NCI-H2227 (cell line): ENCODE data around the gene FKBP8.

Experiments used
- DNase-seq: peaks from one replicate; lab custom pipeline; 2025; ENCODE audit not compliant: unreplicated experiment; lab: John Stamatoyannopoulos, UW

FKBP8 gene

DNA sequence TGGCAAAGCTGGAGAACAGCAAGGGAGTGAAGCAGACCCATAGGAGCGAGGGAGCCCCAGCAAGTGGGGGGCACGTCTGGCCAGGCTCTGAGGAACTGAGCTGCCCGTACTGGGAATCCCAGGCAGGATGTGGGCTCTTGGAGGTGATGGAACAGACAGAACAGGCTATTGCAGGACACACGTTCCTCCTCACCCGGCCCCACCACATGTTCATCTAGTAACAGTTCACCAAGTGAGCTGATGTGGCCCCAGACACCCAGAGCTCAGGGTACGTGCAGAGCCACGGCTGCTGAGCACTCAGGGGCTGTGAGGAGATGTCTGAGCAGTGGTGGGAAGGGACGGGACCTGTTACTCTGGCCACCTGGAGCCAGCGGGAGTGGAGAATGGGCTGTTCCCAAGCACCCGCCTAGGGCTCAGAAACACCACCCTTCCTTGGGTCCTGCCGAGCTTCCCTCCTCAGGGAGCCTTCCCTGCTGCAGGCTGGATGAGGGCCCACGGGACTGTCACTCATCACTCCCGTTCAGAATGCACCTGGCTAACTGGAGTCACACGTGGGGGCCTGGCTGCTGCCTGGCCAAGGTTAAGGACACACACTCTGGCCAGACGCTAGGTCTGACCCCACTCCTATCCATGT lies 39.9 kb downstream of the FKBP8 start:
- no peak for DNase-seq

DNA sequence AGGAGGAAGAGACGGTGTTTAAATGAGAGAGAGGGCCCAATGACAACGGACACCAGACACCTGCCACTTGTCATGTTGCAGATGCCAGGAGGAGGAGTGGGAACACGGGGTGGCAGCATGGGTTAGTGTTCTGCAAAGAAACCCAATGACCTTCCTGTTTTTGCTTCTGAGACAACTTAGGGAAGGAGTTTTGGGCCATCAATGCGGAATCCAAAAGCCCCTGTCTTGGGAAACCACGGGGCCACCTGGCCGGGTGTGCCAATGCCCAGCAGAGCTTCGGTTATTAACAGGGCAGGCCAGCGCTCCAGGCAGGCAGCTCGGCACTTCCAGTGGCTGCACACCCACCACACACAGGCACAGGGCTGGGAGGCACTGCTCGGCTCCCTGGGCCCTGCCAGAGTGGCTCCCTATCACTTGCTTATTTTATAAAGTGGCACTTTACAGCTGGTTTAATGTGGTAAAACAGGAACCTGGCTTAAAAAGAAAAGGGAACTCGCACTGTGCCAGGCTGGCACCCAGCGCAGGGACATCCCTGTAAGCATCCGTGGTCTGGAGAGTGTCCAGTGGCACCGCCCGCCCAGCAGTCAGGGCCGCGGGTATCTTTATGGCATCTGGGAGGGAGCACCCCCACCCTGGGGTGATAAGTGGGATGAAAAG lies 40.6 kb downstream of the FKBP8 start:
- DNase-seq, result no peak

DNA sequence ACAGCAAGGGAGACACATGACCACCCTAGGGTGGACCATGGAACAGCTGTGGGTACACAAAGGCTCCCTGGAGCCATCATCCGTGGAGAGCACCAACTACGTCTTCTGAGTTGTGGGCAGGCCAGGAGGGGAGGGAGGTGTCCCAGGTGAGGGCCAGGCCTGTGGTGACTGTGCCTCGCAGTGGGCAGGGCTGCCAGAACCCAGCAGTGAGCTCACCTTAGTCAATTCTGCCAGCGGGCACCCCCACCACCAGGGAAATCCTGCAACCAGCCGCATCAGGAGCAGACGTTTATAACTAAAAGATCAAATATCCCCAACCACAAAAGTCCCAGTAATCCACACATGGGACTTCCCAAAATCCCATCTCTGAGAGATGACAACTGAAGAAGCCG lies 41.1 kb downstream of the FKBP8 start:
- DNase-seq, result no peak

DNA sequence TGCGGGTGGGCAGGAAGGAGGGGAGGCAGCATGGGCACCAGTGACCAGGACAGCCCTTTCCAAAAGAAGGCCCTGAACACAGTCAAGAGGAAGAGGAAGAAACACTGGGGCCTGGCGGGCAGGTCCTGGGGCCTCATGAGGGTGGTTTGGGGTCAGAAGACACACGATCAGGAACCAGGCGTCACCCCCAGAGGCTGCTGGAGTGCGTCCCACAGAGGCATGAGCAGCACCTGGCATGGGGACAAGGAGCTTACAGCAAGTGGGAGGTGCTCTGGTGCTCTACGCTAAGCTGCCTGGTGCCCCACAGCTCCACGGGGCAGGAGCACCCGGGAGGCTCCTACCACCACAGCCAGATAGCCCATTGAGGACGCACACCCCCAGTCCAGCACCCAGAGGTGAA lies 41.5 kb downstream of the FKBP8 start:
- DNase-seq, result no peak

DNA sequence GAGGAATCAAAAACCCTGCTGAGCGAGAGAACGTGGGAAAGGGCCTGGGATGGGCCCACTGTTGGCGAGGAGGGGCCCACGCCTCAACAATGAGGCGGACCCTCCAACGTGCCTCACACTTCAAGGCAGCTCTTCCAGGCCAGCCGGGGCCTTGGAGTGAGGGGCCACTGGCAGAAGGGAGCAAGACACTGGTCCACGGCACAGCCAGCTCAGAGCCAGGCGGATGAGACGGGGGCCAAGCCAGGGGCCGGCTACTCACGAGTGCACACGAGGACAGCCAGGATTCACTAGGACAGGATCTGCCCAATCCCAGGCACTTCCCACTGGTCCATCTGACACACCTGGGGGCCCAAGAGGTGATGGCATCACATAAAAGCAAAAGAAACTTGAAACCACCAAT lies 42.0 kb downstream of the FKBP8 start:
- no peak for DNase-seq

DNA sequence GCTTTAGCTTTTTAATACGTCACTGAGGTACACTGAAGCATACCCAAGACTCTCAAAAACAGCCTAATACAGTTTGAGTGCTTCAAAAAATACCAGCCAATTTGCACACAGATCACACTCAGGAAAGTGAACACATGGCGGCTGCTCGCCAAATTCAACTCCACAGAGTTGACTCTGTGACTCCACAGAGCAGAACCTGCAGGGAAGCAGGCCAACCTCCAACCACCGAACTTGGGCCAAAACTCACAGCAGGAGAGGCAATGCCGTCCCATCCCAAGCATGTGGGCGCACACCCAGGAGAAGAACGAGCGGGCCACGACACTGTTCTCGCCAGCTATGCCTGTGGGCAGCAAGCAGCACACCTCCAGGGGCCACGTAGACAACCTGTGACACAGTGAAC lies 42.6 kb downstream of the FKBP8 start:
- no peak for DNase-seq

DNA sequence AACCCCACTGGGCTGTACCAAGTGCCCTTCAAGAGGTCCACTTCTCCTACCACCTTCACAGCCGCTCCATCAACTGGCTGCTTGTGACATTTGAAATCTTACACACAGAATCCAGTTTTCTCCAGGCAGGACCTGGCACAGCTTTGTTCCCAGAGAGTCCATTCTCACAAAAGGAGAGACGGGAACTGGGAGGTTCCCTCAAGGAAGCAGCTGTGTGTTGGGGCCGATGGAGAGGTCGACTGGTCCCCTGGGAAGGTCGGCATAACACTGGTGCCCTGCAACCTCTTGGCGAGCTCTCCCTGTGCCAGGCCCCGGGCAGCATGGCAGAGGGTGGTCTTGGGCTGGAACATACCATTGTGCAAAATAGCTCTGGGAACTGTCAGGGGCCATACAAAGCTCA lies 43.0 kb downstream of the FKBP8 start:
- DNase-seq, result no peak

DNA sequence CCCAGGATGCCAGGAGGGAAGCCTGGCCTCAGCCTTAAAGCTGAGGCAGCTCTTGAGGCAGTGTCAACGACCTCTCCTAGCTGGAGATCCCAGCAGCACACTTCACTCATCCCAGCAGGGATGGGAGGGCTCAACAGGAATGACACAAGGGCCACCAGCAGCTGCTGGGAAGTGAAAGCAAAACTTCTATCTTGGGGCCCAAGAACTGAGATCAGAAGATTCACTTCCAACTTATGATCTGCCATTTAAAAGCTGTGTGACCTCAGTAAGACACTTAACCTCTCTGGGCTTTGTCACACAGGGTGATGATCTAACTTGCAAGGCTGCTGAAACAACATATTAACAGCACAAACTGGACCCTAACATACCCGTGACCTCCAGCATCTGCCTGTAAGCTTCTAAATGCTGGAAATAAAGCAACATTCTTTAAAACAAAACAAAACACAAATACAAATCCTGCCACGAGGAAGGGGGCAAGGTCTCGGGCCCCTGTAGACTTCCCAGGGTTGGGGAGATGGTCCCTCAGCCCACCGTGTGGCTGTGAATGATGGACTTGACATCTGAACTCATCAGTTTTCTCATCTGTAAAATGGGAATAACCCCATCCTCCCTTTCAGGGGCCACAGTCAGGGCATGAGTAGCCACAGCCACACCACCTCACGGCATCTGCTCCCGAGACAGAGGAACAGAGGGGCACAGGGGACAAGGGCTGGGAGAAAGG lies 44.2 kb downstream of the FKBP8 start:
- no peak for DNase-seq

DNA sequence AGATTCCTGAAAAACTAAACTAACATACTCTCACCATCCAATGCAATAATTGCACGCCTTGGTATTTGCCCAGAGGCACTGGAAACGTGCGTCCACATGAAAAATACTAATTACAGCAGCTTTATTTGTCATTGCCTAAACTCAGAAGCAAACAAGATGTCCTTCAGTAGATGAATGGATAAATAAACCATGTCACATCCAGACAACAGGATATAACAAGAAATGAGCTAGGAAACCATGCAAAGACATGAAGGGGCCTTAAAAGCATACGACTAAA lies 46.5 kb downstream of the FKBP8 start:
- DNase-seq, result no peak

DNA sequence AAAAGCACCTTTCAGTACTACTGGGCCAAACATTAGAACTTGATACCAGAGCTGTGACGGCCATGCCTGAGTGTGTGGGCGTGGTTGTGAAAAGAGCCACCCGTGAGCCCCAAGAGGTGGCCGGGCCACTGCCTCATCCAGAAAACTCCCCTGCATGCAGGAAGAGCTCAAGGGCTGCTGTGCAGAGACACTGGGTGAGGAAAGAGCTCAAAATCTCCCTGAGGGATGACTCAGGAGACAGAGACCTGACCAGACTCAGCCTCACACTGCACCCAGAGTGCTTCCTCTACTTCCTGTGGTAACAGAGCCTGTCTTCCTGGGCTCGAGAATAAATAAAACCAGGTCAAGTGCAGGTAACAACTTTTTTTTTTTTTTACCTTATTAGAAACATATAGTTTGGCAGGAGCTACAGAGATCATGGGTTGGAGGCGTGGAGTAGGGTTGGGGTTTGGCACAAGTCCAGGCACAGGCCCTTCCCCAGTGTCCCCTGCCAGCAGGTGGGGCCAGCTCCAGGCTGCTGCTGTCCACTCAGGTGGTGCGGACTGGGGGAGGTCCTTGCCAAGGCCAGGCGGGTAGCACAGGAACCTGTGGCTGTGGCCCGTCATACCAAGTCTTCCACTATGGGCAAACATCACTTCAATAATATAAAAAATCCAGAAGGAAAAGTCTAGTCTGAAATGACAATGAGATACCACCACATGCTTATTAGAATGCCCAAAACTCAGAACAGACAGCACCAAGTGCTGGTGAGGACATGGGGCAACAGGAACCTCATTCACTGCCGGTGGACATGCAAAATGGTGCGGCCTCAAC lies 47.0 kb downstream of the FKBP8 start:
- DNase-seq, result no peak

DNA sequence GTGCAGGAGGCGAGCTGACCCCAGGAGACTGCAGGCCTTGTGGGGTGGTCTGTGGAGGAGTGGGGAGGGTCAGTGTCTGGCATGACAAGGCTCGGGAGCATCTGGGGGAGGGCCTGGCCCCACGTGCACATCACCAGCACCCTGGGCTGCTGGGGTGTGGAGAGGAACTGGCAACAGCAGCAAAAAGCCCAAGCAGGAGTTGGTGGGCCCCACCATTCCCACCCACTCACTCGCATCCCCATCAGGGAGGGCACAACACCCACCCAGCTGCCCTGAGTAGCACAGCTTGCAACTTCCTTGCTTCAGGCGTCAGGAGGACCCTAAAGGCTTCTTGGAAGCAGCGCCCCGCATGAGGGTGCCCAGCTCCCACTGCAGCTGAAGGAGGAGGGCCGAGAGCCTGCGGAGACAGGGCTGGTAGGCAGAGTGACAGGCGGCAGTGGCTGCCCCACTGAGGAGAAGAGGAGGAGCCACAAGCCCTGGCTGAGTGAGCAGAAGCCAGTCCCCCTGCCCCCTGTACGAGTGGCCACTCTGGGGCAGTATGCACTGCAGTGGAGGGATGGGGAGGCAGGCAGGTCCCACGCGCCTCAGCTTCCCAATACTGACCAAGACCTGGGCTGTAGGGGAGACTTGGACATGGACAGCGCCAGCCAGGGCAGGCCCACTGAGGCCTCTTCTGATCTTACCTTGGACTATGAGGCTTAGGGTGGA lies 48.0 kb downstream of the FKBP8 start:
- DNase-seq, result no peak

DNA sequence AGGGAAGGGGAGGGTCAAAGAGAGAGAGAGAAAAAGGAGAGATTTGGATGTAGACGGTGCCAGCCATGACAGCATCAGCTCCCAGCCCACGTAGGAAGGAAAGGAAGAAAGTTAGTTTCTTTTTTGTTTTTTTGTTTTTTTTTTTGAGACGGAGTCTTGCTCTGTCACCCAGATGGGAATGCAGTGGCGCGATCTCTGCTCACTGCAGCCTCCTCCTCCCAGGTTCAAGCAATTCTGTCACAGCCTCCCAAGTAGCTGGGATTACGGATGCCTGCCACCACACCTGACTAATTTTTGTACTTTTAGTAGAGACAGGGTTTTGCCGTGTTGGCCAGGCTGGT lies 49.1 kb downstream of the FKBP8 start:
- no peak for DNase-seq

DNA sequence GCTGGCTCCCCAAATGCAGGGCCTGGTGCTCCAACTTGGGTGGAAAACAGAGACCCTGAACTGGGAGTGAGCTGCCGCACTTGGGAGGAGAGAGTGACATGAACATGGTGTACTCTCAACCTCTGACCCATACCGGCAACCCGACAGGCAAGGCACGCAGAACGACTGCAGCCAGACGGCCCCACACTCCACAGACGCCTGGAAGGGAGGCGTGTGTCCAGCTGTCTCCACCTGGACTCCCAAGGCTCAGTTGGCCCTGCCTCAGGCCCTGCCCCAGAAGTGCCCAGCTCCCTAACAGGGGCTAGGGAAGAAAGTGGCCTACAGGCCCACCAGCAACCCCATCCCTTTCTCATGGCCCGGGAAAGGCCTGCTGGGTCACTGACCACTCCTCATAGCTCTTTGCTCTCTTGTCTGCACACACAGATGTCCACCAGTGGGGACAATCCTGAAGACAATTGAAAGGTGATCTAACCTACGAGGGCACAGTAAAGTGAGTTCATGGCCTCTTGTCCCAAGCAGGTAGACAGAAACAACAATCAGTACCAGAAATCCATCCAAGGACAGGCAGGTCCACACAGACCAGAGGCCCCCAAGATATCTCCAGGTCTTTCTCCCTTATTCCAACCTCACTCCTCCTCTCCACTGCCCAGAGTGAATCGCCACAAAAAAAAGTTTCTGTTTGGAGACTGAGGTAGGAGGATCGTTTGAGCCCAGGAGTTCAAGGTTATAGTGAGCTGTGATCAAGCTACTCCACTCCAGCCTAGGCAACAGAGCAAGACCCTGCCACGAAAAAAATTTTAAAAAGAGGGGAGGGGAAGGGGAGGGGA lies 49.7 kb downstream of the FKBP8 start:
- DNase-seq, result no peak

DNA sequence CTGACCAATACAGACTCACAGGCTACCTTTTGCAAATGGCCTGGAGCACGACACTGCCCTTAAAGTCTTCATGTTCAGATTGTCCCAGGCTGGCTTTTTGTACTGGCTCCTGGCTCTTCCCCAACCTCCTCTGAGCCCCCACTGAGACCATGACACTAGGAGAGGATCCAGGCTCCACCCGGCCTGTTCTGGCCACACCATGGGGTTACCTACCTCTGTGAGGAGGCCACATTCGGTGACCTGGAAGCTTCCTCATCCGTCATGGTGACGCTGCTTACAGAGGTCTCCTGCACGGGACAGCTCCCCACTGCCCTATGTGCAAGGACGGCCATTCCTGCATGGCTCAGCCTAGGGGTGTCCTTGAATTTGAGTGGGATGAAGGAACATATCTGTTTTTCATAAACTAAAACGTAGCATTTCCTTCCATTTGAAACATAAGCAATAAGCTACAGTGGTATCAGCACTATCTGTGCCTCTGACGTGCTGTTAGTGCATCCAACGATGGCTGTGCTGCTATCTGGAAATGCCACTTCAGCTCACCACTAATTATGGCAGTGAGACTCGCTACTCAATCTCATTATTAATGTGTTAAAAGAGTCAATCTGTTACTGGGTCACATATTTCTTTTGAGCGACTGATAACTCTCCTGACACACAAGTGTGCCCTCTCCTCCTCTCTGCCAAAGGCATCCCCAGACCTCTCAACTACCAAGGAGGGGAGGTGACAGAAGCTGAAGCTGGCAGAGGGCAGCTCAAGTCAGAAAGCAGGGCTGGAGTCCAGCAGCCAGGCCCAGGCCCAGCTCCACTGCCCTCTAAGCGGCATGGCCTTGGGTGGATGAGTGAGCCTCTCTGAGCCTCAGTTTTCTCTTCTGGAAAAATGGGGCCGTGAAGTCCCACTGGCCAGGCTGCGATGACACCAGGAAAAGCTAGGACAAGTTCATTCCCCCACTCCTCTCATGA lies 51.1 kb downstream of the FKBP8 start:
- no peak for DNase-seq

DNA sequence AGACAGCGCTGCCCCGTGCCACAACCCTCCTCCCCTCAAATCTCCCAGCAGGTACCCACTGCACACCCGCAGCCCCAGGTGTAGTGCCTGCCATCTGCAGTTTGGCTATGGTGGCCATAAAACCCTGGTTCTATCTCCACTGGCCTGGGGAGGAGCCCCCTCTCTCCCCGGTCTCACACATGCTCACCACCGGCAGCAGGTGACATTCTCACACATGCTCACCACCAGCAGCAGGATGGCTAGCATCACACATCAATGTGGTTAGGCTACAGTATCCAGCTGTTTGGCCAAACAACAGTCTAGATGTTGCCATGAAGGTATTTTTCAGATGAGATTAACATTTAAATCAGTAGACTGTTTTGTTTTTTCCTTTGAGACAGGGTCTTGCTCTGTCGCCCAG lies 52.6 kb downstream of the FKBP8 start:
- no peak for DNase-seq

DNA sequence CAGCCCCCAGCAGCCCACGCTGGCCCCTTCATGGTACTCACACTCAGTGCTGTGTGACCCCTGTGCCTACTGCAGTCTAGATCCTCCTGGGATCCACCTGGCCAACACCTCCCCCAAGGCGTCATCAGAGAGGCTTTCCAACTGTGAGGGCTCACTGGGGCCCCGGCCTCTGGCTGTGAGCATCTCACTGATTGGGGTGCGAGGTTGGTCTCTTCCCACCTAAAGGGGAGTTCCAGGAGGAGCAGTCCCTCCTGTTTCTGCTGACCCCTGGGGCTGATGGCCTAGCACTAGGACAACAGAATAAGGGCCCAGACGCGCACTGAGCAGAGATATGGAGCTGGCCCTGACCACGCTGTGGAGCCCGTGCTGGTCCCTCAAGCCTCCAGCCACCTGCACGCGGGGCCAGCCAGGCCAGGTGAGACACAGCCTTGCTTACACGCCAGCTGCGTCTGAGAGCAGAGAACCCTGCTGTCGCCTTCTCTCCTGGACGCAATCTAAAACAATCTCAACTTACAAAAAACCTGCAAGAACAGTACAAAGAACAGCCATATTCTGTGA lies 53.7 kb downstream of the FKBP8 start:
- DNase-seq, result no peak

DNA sequence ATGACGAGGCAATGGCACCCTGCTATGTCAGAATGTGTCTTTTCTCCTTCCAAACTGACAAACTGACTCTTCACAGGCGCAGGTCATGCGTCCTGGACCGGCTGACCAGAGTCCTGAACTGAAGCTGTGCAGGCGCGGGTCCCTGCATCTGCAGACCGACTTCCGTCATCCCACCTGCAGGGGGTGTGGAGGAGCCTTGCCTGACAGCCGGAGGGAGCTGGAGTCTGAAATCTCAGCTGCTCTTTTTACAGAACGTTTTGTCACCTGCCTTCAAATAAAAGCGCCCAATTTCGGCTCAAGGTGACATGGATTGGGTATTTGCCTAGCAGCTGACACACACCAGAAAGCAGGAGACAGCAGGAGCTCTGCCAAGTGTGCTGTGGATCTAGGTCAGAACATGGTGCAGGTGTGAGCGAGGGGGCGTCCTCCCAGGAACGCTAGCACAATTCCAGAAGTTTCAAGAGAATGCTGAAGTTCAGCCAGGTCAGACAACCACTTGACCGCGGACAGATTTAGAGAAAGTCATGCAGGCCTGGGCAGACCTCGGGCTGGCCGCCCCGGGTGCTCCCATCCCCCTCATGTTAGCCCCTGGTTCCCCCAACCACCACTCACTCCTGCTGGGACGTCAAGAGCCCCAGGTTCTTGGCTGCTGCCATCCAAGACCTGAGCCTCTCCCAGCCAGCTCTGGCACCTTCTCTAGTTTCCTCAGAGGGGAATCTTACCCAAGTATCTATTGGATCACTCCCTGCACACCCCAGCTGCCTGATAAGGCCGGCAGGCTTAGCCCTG lies 54.3 kb downstream of the FKBP8 start:
- peak; percentile 4 for DNase-seq

DNA sequence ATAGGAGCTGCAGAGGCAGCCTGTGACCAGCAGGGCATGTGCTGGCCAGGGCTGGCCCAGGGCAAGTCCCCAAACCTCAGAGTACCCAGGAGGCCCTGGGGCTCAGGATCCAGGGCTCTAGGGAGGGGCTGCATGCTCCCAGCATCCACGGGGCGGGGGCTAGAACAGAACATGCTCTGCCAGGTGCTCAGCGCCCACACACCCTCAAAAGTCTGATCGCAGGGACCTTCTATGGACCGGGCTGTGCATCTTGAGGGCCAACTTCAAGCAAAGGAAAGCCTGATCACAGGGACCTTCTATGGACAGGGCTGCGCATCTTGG lies 55.0 kb downstream of the FKBP8 start:
- DNase-seq, result no peak
